CD14-positive monocyte (primary cell): Measurements from ENCODE around the gene FAM110A. TPM values are rescaled to one million over a fixed set of nuclear protein-coding genes. Genes with fewer than 3 reads are reported as not detected.

ENCODE experiments used
- DNase-seq, 3 donors: peaks; one replicate each; pipeline ENCODE4 v3.0.0-alpha.2; 2011 to 2022
- H2AFZ ChIP-seq: 2 replicates; pipeline ENCODE4 v1.6.0; 2012; ENCODE audit warnings: mild to moderate bottlenecking, low read depth, low read length, inconsistent platforms; ENCODE audit not compliant: insufficient read depth, poor library complexity, severe bottlenecking
- H3K27ac ChIP-seq, 2 donors: 1 replicate in 1 of 2; 2 replicates in 1 of 2; pipeline ENCODE4 v1.5.1; 2012 to 2013; ENCODE audit warnings: low read length in 2 of 2, control low read depth in 1 of 2, inconsistent platforms in 1 of 2, low read depth in 1 of 2, mild to moderate bottlenecking in 1 of 2
- H3K27me3 ChIP-seq, 2 donors: one replicate each; pipeline versions ENCODE4 v1.6.0 to v1.6.1; 2011 to 2013; ENCODE audit warnings: low read length in 2 of 2; ENCODE audit not compliant: control insufficient read depth in 2 of 2, insufficient read depth in 2 of 2
- H3K36me3 ChIP-seq, 2 donors: replicated peaks in 1 of 2; 1 replicate in 1 of 2; 2 replicates in 1 of 2; pipeline versions ENCODE4 v1.5.1 to v1.6.1; 2012 to 2013; ENCODE audit warnings: low read length in 2 of 2, control low read depth in 1 of 2, inconsistent platforms in 1 of 2, mild to moderate bottlenecking in 1 of 2; ENCODE audit not compliant: insufficient read depth in 2 of 2, control insufficient read depth in 1 of 2
- H3K4me1 ChIP-seq, 2 donors: 1 replicate in 1 of 2; 2 replicates in 1 of 2; pipeline versions ENCODE4 v1.5.1 to v1.6.1; 2012 to 2013; ENCODE audit warnings: low read length in 2 of 2, control low read depth in 1 of 2, inconsistent platforms in 1 of 2, mild to moderate bottlenecking in 1 of 2, moderate library complexity in 1 of 2; ENCODE audit not compliant: insufficient read depth in 2 of 2, control insufficient read depth in 1 of 2
- H3K4me2 ChIP-seq: replicated peaks from 2 replicates; pipeline ENCODE3; 2012; ENCODE audit warnings: low read length, moderate library complexity, mild to moderate bottlenecking; ENCODE audit not compliant: poor library complexity, severe bottlenecking; ENCODE audit errors: extremely low read depth
- H3K4me3 ChIP-seq, 3 experiments: fragments of 200-600 bp in 1 of 3; sonication (generic) in 1 of 3; replicated peaks in 1 of 3; 1 replicate in 2 of 3; 2 replicates in 1 of 3; pipeline ENCODE4 v1.5.1; 2011 to 2013; ENCODE audit warnings: low read length in 3 of 3, mild to moderate bottlenecking in 3 of 3, control low read depth in 2 of 3, low read depth in 2 of 3, inconsistent platforms in 1 of 3, moderate library complexity in 1 of 3
- H3K79me2 ChIP-seq: 2 replicates; pipeline ENCODE4 v1.6.0; 2012; ENCODE audit warnings: mild to moderate bottlenecking, control low read depth, inconsistent platforms, low read length, moderate library complexity; ENCODE audit not compliant: insufficient read depth
- H3K9ac ChIP-seq: 2 replicates; pipeline ENCODE4 v1.6.0; 2017; ENCODE audit warnings: low read length, mild to moderate bottlenecking; ENCODE audit not compliant: insufficient read depth, poor library complexity, severe bottlenecking
- H3K9me3 ChIP-seq, 2 donors: replicated peaks in 1 of 2; 1 replicate in 1 of 2; 2 replicates in 1 of 2; pipeline versions ENCODE4 v1.5.1 to v1.6.1; 2012 to 2013; ENCODE audit warnings: low read length in 2 of 2, control low read depth in 1 of 2; ENCODE audit not compliant: control insufficient read depth in 1 of 2, insufficient read depth in 1 of 2
- H4K20me1 ChIP-seq: 2 replicates; pipeline ENCODE4 v1.6.0; 2012; ENCODE audit warnings: mild to moderate bottlenecking, low read length, control low read depth, moderate library complexity; ENCODE audit not compliant: insufficient read depth
- H3K27ac Mint-ChIP-seq, 7 donors: one replicate each; pipeline ENCODE4 v1.8.0; 2020; ENCODE audit warnings: mild to moderate bottlenecking in 7 of 7, mixed read lengths in 7 of 7, moderate library complexity in 6 of 7, inconsistent platforms in 2 of 7
- H3K27me3 Mint-ChIP-seq, 3 donors: one replicate each; pipeline ENCODE4 v1.8.0; 2021 to 2022; ENCODE audit warnings: low read depth in 3 of 3, mild to moderate bottlenecking in 3 of 3, mixed read lengths in 3 of 3, moderate library complexity in 3 of 3, inconsistent platforms in 1 of 3
- H3K36me3 Mint-ChIP-seq, 2 donors: one replicate each; pipeline ENCODE4 v1.8.0; 2020; ENCODE audit warnings: mixed read lengths in 2 of 2, inconsistent platforms in 1 of 2, mild to moderate bottlenecking in 1 of 2
- H3K4me1 Mint-ChIP-seq: one replicate; pipeline ENCODE4 v1.8.0; 2020; ENCODE audit warnings: mild to moderate bottlenecking, mixed read lengths
- H3K4me3 Mint-ChIP-seq, 2 donors: one replicate each; pipeline ENCODE4 v1.8.0; 2020; ENCODE audit warnings: mild to moderate bottlenecking in 2 of 2, mixed read lengths in 2 of 2, moderate library complexity in 1 of 2
- H3K9me3 Mint-ChIP-seq, 7 donors: one replicate each; pipeline ENCODE4 v1.8.0; 2020 to 2022; ENCODE audit warnings: mixed read lengths in 7 of 7, mild to moderate bottlenecking in 6 of 7, moderate library complexity in 6 of 7, inconsistent platforms in 2 of 7
- CTCF ChIP-seq: fragments of 200-600 bp; IDR thresholded peaks from one replicate; pipeline ENCODE4 v1.8.0; 2022; ENCODE audit warnings: antibody characterized with exemption, mild to moderate bottlenecking
- WGBS: methylation state at CpG from one replicate; pipeline ENCODE4 v1.1.5; 2013; ENCODE audit warnings: missing lambda C conversion rate; ENCODE audit not compliant: insufficient coverage; 5-methylcytosine and 5-hydroxymethylcytosine counted together
- intact Hi-C, 2 donors: fragments of 100-400 bp; cut with micrococcal nuclease; formaldehyde crosslinking; loops; one replicate each; pipeline versions ENCODE4 v1.15.0 to v1.15.1; 2023
- polyA plus RNA-seq, 3 donors: library from polyadenylated mRNA; depleted of rRNA in 1 of 3; unstranded in 2 of 3; stranded (reverse) in 1 of 3; fragments of 300-500 nt in 2 of 3; fragments of >200 nt in 1 of 3; fragmentation: Illumina TruSeq in 2 of 3; gene quantifications; 1 replicate in 2 of 3; 2 replicates in 1 of 3; pipeline ENCODE4 v1.2.3, GENCODE V29; 2012 to 2021

FAM110A gene
- polyA plus RNA-seq, 3 donors: 13.8 to 43.2 (median 27.8) TPM

GRCh38 chr20:887137-887536 lies 53.6 kb downstream of the FAM110A start:
- 100% methylated on average over 1 of the region's 2 CpGs for WGBS
- Histone ChIP-seq H3K4me2 (no peak overlapping the region), H4K20me1 (no peaks in the 10 kb centered on the region), H3K4me3 (no peak overlapping the region), H3K36me3 (no peaks in the 10 kb centered on the region), H3K27me3 (peaks cover 0 to 32% of the 10 kb centered on the region in 2 donors), H2AFZ (no peak overlapping the region), H3K9ac (no peak overlapping the region), H3K9me3 (no peaks in the 10 kb centered on the region), H3K79me2 (no peaks in the 10 kb centered on the region), H3K27ac (no peak overlapping the region), H3K4me1 (peaks cover 49 to 64% of the 10 kb centered on the region in 2 donors)
- Mint-ChIP-seq H3K4me1 (peaks cover 68% of the 10 kb centered on the region), H3K27me3 (peaks cover 24 to 32% (median 28%) of the 10 kb centered on the region in 3 donors), H3K9me3 (peaks cover 0 to 3% (median 0%) of the 10 kb centered on the region in 7 donors), H3K4me3 (no peak overlapping the region), H3K27ac (no peak overlapping the region), H3K36me3 (peaks cover 7 to 9% of the 10 kb centered on the region in 2 donors)
- DNase-seq: no peak
- no peak for TF ChIP-seq CTCF
- intact Hi-C loops: loop anchor here (10.0 kb wide), 1 partner anchor 68 kb away; no protein-coding TSS in a partner anchor

- DNase-seq: no peak
- no peak overlapping the region for H3K4me2 ChIP-seq
- H3K4me3 Mint-ChIP-seq: no peak overlapping the region
- peaks cover 72% of the 10 kb centered on the region for H3K4me1 Mint-ChIP-seq
- peak overlapping the region in 2 of 7 donors; percentile 2 to 18 for H3K27ac Mint-ChIP-seq
- peaks cover 7 to 9% of the 10 kb centered on the region in 2 donors for H3K36me3 Mint-ChIP-seq
- H3K4me1 ChIP-seq: peaks cover 52 to 68% of the 10 kb centered on the region in 2 donors
- H3K27ac ChIP-seq: no peak overlapping the region
- H3K27me3 ChIP-seq: peaks cover 0 to 32% of the 10 kb centered on the region in 2 donors
- H4K20me1 ChIP-seq: no peaks in the 10 kb centered on the region
- H3K9me3 Mint-ChIP-seq: peaks cover 0 to 3% (median 0%) of the 10 kb centered on the region in 7 donors
- H2AFZ ChIP-seq: no peak overlapping the region
- no peak overlapping the region for H3K4me3 ChIP-seq
- H3K9me3 ChIP-seq: no peaks in the 10 kb centered on the region
- H3K79me2 ChIP-seq: no peaks in the 10 kb centered on the region
- no peak overlapping the region for H3K9ac ChIP-seq
- H3K27me3 Mint-ChIP-seq: peaks cover 24 to 32% (median 29%) of the 10 kb centered on the region in 3 donors
- no peak for TF ChIP-seq CTCF
- H3K36me3 ChIP-seq: no peaks in the 10 kb centered on the region
- intact Hi-C loops: loop anchor here (10.0 kb wide), 1 partner anchor 67 kb away; no protein-coding TSS in a partner anchor
- WGBS: 100% methylated on average over 2 of the region's 2 CpGs
Measured at GRCh38 chr20:888057-888456, 54.5 kb downstream of the FAM110A start.
